Retinal pigment epithelial cell (primary cell): Measurements from ENCODE around the gene RNF148.

ENCODE experiments used
- DNase-seq: peaks from one replicate; pipeline ENCODE4 v3.0.0-alpha.2; 2010; ENCODE audit warnings: low read depth
- H3K4me3 ChIP-seq: 2 replicates; pipeline ENCODE4 v1.5.1; 2011; ENCODE audit warnings: mild to moderate bottlenecking, low read length, control low read depth, moderate library complexity
- CTCF ChIP-seq: conservative IDR thresholded peaks from 2 replicates; pipeline ENCODE4 v1.5.1; 2011; ENCODE audit warnings: low read depth, low read length, control low read depth, inconsistent platforms

RNF148 gene

GRCh38 chr7:122727759-122728158, 25.0 kb upstream of the RNF148 start:
- H3K4me3 ChIP-seq = no peak overlapping the region
- TF ChIP-seq CTCF = no peak
- DNase-seq = no peak

DNA sequence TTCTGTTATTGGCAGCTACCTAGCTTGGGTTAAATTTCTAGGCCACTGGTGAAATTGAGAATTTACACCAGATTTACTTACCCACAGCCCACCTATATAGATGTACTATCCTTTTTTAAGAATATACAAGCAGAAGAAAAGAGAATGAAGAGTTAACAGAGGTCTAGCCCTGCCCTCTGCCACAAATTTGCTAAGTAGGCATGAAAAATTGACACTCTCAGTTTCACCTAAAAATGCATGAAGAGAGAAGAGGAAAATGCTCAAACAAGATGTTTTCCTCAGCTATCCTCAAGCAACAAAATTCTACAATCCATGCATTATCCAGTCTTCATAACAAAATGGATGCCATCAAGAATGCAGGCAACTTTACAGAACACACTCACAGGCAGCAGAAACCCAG, 24.6 kb upstream of the RNF148 start:
- no peak for TF ChIP-seq CTCF
- no peak overlapping the region for H3K4me3 ChIP-seq
- no peak for DNase-seq

DNA sequence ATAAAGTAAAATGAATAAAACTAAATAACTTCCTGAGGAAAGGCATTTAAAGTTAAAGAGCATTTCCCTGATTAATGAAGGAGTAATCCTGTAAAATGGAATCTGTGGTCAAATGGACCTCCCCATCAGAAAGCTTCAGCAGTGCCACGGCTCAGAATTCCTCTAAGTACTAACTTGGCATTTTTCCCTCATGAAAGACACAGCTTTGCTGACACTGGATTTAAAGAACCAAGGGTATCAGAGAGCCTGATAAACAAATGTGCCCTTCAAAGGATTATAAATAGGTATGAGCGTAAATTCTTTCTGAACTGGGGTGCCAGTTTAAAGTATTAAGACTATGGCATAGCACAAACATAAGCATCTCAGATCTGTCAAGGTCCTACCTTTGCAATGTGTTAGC, 24.2 kb upstream of the RNF148 start:
- H3K4me3 ChIP-seq = no peak overlapping the region
- DNase-seq = peak; percentile 74
- no peak for TF ChIP-seq CTCF

- no peak for DNase-seq
- TF ChIP-seq CTCF = no peak
- no peak overlapping the region for H3K4me3 ChIP-seq
These were observed 21.6 kb upstream of the RNF148 start for GRCh38 chr7:122724366-122724765.

- H3K4me3 ChIP-seq = no peak overlapping the region
- TF ChIP-seq CTCF = no peak
- DNase-seq = no peak
These were observed 16.4 kb upstream of the RNF148 start for GRCh38 chr7:122719010-122719578.

DNA sequence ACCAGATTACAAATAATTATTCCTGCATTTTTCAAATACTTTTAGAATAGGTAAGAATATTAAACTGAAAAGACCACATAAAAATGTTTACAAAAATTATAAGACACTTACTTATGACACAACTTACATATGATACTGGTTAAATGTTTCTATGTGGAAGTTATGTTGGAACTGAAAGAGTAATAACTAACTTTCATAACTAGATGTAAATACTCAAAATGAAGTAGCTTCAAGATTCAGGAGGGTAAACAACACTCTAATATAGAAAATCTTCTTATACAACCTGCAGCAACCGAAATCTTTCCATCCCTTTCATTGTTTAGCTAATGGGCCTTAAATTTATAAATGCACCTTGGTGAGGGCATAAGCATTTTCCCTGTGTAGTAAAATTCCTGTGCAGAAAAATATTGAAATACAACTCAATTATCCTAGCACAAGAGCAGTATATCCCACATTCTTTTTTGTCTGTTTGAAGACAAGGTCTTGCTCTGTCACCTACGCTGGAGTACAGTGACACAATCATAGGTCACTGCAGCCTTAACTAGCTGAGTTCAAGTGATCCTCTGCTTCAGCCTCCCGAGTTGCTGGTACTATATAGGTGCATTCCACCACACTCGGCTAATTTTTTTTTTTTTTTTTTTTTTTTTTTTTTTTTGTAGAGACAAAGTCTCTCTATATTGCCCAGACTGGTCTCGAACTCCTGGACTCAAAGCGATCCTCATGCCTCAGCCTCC, 14.8 kb upstream of the RNF148 start:
- no peak for TF ChIP-seq CTCF
- DNase-seq = no peak
- H3K4me3 ChIP-seq = no peak overlapping the region

DNA sequence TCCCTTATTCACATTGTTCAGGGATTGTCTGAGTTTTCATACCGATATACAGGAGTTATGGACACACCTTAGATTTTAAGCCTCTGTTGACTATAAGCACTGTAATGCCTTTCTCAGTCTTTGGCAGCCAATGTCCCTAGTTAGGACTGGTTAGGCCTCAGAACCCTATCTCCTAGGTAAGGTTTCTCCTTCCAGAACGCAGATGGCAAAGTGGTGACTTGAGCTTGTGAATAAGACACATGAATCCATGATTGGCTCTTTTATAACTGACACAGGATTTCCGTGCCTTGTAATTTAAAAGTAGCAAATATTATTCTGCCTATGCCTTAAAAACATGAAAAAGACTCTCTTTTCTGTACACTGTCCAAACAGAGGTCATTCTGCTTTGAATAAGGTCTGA, 12.5 kb upstream of the RNF148 start:
- DNase-seq = no peak
- no peak for TF ChIP-seq CTCF
- no peak overlapping the region for H3K4me3 ChIP-seq
